Tibial nerve (tissue), 4 donors: ENCODE data around the gene NKX1-1.

Experiments used
- CTCF ChIP-seq, 5 experiments: fragments of 200-600 bp in 3 of 5; fragments of 450-650 bp in 2 of 5; sonication (generic) in 3 of 5; IDR thresholded peaks; one replicate each; pipeline ENCODE4 v1.5.1; 2016 to 2019; ENCODE audit warnings: antibody characterized with exemption in 5 of 5, mild to moderate bottlenecking in 3 of 5, moderate library complexity in 2 of 5
- EP300 ChIP-seq, 2 donors: sonication (generic); formaldehyde crosslinking; IDR thresholded peaks; one replicate each; pipeline ENCODE4 v1.6.1; 2017; ENCODE audit warnings: antibody characterized with exemption in 2 of 2, mild to moderate bottlenecking in 1 of 2
- POLR2A ChIP-seq, 2 donors: fragments of 450-650 bp; IDR thresholded peaks; one replicate each; pipeline ENCODE4 v1.6.1; 2017; ENCODE audit warnings: antibody characterized with exemption in 2 of 2, mild to moderate bottlenecking in 2 of 2, moderate library complexity in 2 of 2

- TF ChIP-seq CTCF (IDR thresholded peaks at IDR 0.05) (no peak), POLR2A (IDR thresholded peaks at IDR 0.05) (no peak), EP300 (IDR thresholded peaks at IDR 0.05) (no peak)
Measured at GRCh38 chr4:1357356-1358248, 48.6 kb downstream of the NKX1-1 start.
